Panc1 (cell line): ENCODE measurements around the gene EMC9. TPM values are rescaled to one million over a fixed set of nuclear protein-coding genes. Genes with fewer than 3 reads are reported as not detected.

ENCODE experiments used
- ATAC-seq: fragments of 200-7000 bp; cut with Tn5 transposase; 2 replicates; pipeline ENCODE4 v1.9.1; 2020; ENCODE audit warnings: mild to moderate bottlenecking, moderate library complexity
- BruUV-seq: library from RNA; stranded (reverse); fragments of 400-500 nt; replicated peaks from 2 replicates; lab custom pipeline; 2021; lab: Mats Ljungman, UMichigan
- CTCF ChIA-PET: fragments of 300-600 bp; sonication (Branson Sonifier 250); formaldehyde crosslinking; loops from one replicate; lab custom pipeline; 2022; ENCODE audit warnings: antibody characterized with exemption; lab: Charles Lee
- POLR2A ChIA-PET: fragments of 300-600 bp; sonication (Branson Sonifier 250); formaldehyde crosslinking; loops from one replicate; lab custom pipeline; 2022; ENCODE audit warnings: antibody characterized with exemption; lab: Charles Lee
- DNase-seq: peaks from one replicate; pipeline ENCODE4 v3.0.0-alpha.2; 2010; ENCODE audit warnings: low read depth, low spot score
- H3K27ac ChIP-seq: 2 replicates; pipeline ENCODE4 v1.5.1; 2011; ENCODE audit warnings: mild to moderate bottlenecking, low read length, inconsistent platforms
- H3K27me3 ChIP-seq: fragments of 200-500 bp; sonication (Bioruptor generic); 2 replicates; pipeline ENCODE4 v1.6.0; 2014; ENCODE audit warnings: low read length, inconsistent platforms; ENCODE audit not compliant: control insufficient read depth, insufficient read depth
- H3K36me3 ChIP-seq: fragments of 200-500 bp; sonication (Bioruptor generic); 2 replicates; pipeline ENCODE4 v1.5.1; 2014; ENCODE audit warnings: inconsistent platforms, mild to moderate bottlenecking, low read length, moderate library complexity; ENCODE audit not compliant: control insufficient read depth, insufficient read depth
- H3K4me1 ChIP-seq: 2 replicates; pipeline ENCODE4 v1.5.1; 2011; ENCODE audit warnings: inconsistent platforms, mild to moderate bottlenecking, low read length, moderate library complexity; ENCODE audit not compliant: control insufficient read depth, insufficient read depth
- H3K4me3 ChIP-seq, 2 experiments: 2 replicates each; pipeline ENCODE4 v1.5.1; 2011 to 2012; ENCODE audit warnings: low read depth in 2 of 2, low read length in 2 of 2, mild to moderate bottlenecking in 2 of 2, inconsistent platforms in 1 of 2, moderate library complexity in 1 of 2
- H3K9me3 ChIP-seq: fragments of 200-500 bp; sonication (Bioruptor generic); 2 replicates; pipeline ENCODE4 v1.5.1; 2014; ENCODE audit warnings: low read depth, mild to moderate bottlenecking, inconsistent platforms, low read length, moderate library complexity; ENCODE audit not compliant: control insufficient read depth, insufficient read depth
- POLR2AphosphoS5 ChIP-seq: IDR thresholded peaks from 2 replicates; pipeline ENCODE4 v1.6.1; 2012; ENCODE audit warnings: mild to moderate bottlenecking, low read depth, low read length, moderate library complexity
- REST ChIP-seq, 2 experiments: IDR thresholded peaks; 2 replicates each; pipeline ENCODE4 v1.6.1; 2011 to 2012; ENCODE audit warnings: low read depth in 2 of 2, control low read depth in 1 of 2, low read length in 1 of 2, mild to moderate bottlenecking in 1 of 2, moderate library complexity in 1 of 2; ENCODE audit not compliant: insufficient read depth in 1 of 2
- SIN3A ChIP-seq: IDR thresholded peaks from 2 replicates; pipeline ENCODE4 v1.6.1; 2012; ENCODE audit warnings: low read depth, mild to moderate bottlenecking, low read length, moderate library complexity, borderline replicate concordance; ENCODE audit not compliant: insufficient read depth
- TCF7L2 ChIP-seq: IDR thresholded peaks from 2 replicates; pipeline ENCODE4 v1.6.1; 2011; ENCODE audit warnings: mild to moderate bottlenecking, low read depth, low read length, inconsistent platforms
- in situ Hi-C: cut with HindIII; loops from 2 replicates; pipeline ENCODE4 v1.10.0; 2016; ENCODE audit warnings: low sequenced_read_pairs, low pct_unique_long_range_greater_than_20kb
- intact Hi-C: fragments of 100-400 bp; cut with micrococcal nuclease; formaldehyde crosslinking; loops from one replicate; pipeline ENCODE4 v1.10.0; 2022; ENCODE audit not compliant: unreplicated experiment
- total RNA-seq: library from RNA; stranded (reverse); gene quantifications from one replicate; pipeline ENCODE4 v1.2.1, GENCODE V29; 2021; ENCODE audit not compliant: unreplicated experiment
- TF ChIP-seq, protein P1 (sequence below): fragments of 450-650 bp; IDR thresholded peaks from 2 replicates; pipeline ENCODE4 v1.5.1; 2017; ENCODE audit warnings: mild to moderate bottlenecking

Gene EMC9
- total RNA-seq, 1 experiment from 2014 or later: 42.5 TPM

DNA sequence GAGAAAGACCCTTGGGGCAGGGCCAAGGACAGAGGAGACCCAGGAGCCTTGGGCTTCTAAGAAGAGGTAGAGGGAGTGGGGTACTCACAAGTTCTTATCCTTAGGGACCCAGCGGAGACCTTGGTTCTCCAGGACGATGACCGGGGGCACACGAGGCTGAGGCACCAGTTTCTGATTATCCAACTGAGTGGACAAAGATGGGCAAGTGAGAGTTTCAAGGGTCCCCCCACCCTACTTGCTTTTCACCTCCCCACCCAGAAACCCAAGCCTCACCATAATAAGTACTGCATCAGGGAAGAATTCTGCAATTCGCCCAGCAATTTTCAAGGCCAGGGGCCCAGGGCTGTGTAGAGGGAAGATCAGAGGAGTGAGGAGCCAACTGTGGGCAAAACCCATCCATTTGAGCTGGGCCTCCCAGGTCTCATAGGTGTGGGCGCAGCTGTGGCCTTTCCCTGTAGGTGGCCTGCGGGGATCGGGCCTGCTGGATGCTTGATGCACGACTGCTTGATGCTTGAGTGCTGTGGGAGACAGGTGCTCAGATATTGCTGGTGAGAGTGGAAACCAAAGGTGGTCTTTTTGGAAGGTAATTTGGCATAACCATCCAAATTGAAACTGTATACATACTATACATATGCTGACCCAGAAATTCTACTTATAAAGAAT, 2.0 kb downstream of the EMC9 start:
- ATAC-seq (no peak), DNase-seq (no peak)
- BruUV-seq: no TSS peak
- POLR2A ChIA-PET: no interaction called here
- Histone ChIP-seq H3K4me3 (peak overlapping the region; percentile 81 to 92), H3K36me3 (no peaks in the 10 kb centered on the region; the same call in 1 of the 2 replicates), H3K27ac (peak overlapping the region; percentile 62), H3K4me1 (peaks cover 30% of the 10 kb centered on the region), H3K27me3 (no peaks in the 10 kb centered on the region), H3K9me3 (no peaks in the 10 kb centered on the region)
- in situ Hi-C loops: no loop called here
- TF ChIP-seq SIN3A (no peak), POLR2AphosphoS5 (no peak), REST (IDR thresholded peaks at IDR 0.05; ENCODE audit: insufficient read depth in 1 of 2, low read depth in 2 of 2, low read length in 1 of 2) (no peak), TCF7L2 (no peak)
- TF ChIP-seq, protein P1, sequence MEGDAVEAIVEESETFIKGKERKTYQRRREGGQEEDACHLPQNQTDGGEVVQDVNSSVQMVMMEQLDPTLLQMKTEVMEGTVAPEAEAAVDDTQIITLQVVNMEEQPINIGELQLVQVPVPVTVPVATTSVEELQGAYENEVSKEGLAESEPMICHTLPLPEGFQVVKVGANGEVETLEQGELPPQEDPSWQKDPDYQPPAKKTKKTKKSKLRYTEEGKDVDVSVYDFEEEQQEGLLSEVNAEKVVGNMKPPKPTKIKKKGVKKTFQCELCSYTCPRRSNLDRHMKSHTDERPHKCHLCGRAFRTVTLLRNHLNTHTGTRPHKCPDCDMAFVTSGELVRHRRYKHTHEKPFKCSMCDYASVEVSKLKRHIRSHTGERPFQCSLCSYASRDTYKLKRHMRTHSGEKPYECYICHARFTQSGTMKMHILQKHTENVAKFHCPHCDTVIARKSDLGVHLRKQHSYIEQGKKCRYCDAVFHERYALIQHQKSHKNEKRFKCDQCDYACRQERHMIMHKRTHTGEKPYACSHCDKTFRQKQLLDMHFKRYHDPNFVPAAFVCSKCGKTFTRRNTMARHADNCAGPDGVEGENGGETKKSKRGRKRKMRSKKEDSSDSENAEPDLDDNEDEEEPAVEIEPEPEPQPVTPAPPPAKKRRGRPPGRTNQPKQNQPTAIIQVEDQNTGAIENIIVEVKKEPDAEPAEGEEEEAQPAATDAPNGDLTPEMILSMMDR: no peak
- intact Hi-C loops: no loop called here
- CTCF ChIA-PET: no interaction called here

GRCh38 chr14:24138396-24139271, 2.8 kb downstream of the EMC9 start:
- in situ Hi-C loops (no loop called here), intact Hi-C loops (no loop called here)
- no peak for TF ChIP-seq SIN3A
- no peak for TF ChIP-seq REST (IDR thresholded peaks at IDR 0.05; ENCODE audit: insufficient read depth in 1 of 2, low read depth in 2 of 2, low read length in 1 of 2)
- no peak for TF ChIP-seq POLR2AphosphoS5
- TF ChIP-seq TCF7L2: no peak
- TF ChIP-seq, protein P1: no peak
- DNase-seq: no peak
- BruUV-seq: TSS peak; percentile 97
- no peak for ATAC-seq
- no peaks in the 10 kb centered on the region for H3K27me3 ChIP-seq
- H3K9me3 ChIP-seq: no peaks in the 10 kb centered on the region
- ChIA-PET CTCF (no interaction called here), POLR2A (interaction anchor here (0.5 kb wide), 1 partner anchor 298 kb away, joined by 3 read pairs; no protein-coding TSS in a partner anchor)
- H3K36me3 ChIP-seq: no peaks in the 10 kb centered on the region; the same call in 1 of the 2 replicates
- peak overlapping the region; percentile 62 for H3K27ac ChIP-seq
- peaks cover 30% of the 10 kb centered on the region for H3K4me1 ChIP-seq
- H3K4me3 ChIP-seq: no peak overlapping the region
